SK-N-SH treated with all-trans-retinoic acid at 6 μM for 48 hours (cell line): ENCODE measurements around the gene ENTHD1.

Source experiments
- ATAC-seq: fragments of 200-7000 bp; cut with Tn5 transposase; 3 replicates; pipeline ENCODE4 v1.9.1; 2020; ENCODE audit warnings: mild to moderate bottlenecking, moderate library complexity
- ARNTL ChIP-seq: fragments of 450-650 bp; formaldehyde crosslinking; IDR thresholded peaks from 2 replicates; pipeline ENCODE4 v1.5.0; 2020; ENCODE audit warnings: low read depth, mild to moderate bottlenecking, moderate library complexity, borderline replicate concordance
- GLIS3 ChIP-seq: fragments of 250-450 bp; sonication (Bioruptor Pico); IDR thresholded peaks from 2 replicates; pipeline ENCODE4 v1.5.0; 2020; ENCODE audit warnings: mild to moderate bottlenecking, moderate library complexity
- ISL1 ChIP-seq: fragments of 250-450 bp; sonication (Bioruptor Pico); IDR thresholded peaks from 2 replicates; pipeline ENCODE4 v2.1.2; 2022; ENCODE audit warnings: mild to moderate bottlenecking, moderate library complexity
- OSR1 ChIP-seq: fragments of 250-450 bp; sonication (Bioruptor Pico); IDR thresholded peaks from 2 replicates; pipeline ENCODE4 v1.8.0; 2022; ENCODE audit warnings: moderate library complexity, mild to moderate bottlenecking, inconsistent platforms
- PATZ1 ChIP-seq: fragments of 250-450 bp; sonication (Bioruptor Pico); IDR thresholded peaks from 2 replicates; pipeline ENCODE4 v1.8.0; 2020; ENCODE audit warnings: mild to moderate bottlenecking, moderate library complexity, borderline replicate concordance
- TCF4 ChIP-seq: fragments of 250-450 bp; sonication (Bioruptor Pico); IDR thresholded peaks from 2 replicates; pipeline ENCODE4 v1.8.0; 2021; ENCODE audit warnings: mild to moderate bottlenecking, moderate library complexity, borderline replicate concordance
- TOX ChIP-seq: fragments of 250-450 bp; sonication (Bioruptor Pico); IDR thresholded peaks from 2 replicates; pipeline ENCODE4 v1.8.0; 2021; ENCODE audit warnings: mild to moderate bottlenecking, moderate library complexity, borderline replicate concordance
- TSHZ2 ChIP-seq: fragments of 250-450 bp; sonication (Bioruptor Pico); IDR thresholded peaks from 2 replicates; pipeline ENCODE4 v1.5.0; 2020; ENCODE audit warnings: mild to moderate bottlenecking, moderate library complexity
- ZC3H10 ChIP-seq: fragments of 250-450 bp; sonication (Bioruptor Pico); IDR thresholded peaks from 2 replicates; pipeline ENCODE4 v1.5.1; 2021; ENCODE audit warnings: mild to moderate bottlenecking, moderate library complexity
- ZFP3 ChIP-seq: fragments of 250-450 bp; sonication (Bioruptor Pico); IDR thresholded peaks from 2 replicates; pipeline ENCODE4 v1.5.0; 2020; ENCODE audit warnings: mild to moderate bottlenecking, moderate library complexity
- ZFP30 ChIP-seq: fragments of 450-650 bp; formaldehyde crosslinking; IDR thresholded peaks from 2 replicates; pipeline ENCODE4 v1.5.0; 2022; ENCODE audit warnings: mild to moderate bottlenecking, moderate library complexity
- ZNF70 ChIP-seq: fragments of 450-650 bp; formaldehyde crosslinking; IDR thresholded peaks from 2 replicates; pipeline ENCODE4 v1.5.0; 2020; ENCODE audit warnings: mild to moderate bottlenecking, moderate library complexity
- ZNF8 ChIP-seq: fragments of 450-650 bp; formaldehyde crosslinking; IDR thresholded peaks from 2 replicates; pipeline ENCODE4 v1.5.0; 2020; ENCODE audit warnings: mild to moderate bottlenecking, moderate library complexity
- TF ChIP-seq, protein P1 (sequence below): fragments of 250-450 bp; sonication (Bioruptor Pico); IDR thresholded peaks from 2 replicates; pipeline ENCODE4 v1.5.1; 2021; ENCODE audit warnings: mild to moderate bottlenecking, moderate library complexity
- TF ChIP-seq, protein P2 (sequence below): fragments of 250-450 bp; sonication (Bioruptor Pico); IDR thresholded peaks from 2 replicates; pipeline ENCODE4 v1.5.1; 2020; ENCODE audit warnings: low read depth, mild to moderate bottlenecking, moderate library complexity

The ENTHD1 gene

GRCh38 chr22:39910876-39911613, 17.5 kb upstream of the ENTHD1 start (continued):
- no peak for TF ChIP-seq ZFP30 (CRISPR knock-in tag)
- TF ChIP-seq, all 23 proteins: peak for 0

DNA sequence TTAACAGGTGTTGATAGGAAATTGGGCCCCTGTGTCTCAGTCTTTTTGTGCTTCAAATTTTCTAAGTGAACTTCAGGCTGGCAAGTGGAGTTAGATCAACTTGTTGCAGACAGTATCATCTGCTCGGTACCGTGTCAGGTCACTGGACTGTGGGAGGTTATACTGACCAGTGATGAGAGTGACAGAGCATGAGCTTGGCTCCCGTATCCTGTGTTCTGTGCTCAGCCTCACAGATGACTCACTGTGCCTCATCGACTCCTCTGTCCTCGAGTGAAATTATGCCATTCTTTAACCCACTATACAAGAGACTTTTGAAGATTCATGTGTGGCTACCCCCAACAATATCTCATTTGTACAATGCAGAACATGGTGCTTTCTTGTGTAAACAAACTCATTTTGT, 15.2 kb upstream of the ENTHD1 start:
- ATAC-seq, result no peak

DNA sequence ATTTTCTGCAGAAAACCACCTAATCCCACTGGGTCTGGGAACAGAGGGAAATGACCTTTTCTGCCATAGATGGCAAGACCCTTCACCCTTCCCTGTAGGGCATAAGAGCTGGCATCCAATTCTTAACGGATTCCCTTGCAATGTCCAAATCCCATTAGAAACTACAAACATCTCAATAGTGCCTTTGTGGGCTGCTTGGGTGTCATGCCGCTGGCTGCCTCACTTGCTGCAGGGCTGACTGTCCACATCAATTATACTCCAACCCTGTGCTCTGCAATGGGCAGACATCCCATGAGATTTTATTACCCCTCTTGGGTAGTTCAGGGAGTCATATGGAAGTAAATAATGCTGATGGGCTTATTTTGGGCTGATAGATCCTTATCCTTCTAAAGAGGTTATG, 14.6 kb upstream of the ENTHD1 start:
- ATAC-seq, result no peak
- TF ChIP-seq ZNF70 (no peak), ZFP3 (CRISPR knock-in tag) (no peak), ISL1 (CRISPR knock-in tag) (no peak), GLIS3 (CRISPR knock-in tag) (no peak), ARNTL (CRISPR knock-in tag) (no peak), TCF4 (no peak), TOX (CRISPR knock-in tag) (no peak), ZFP30 (CRISPR knock-in tag) (no peak), PATZ1 (no peak), TSHZ2 (CRISPR knock-in tag) (no peak), OSR1 (CRISPR knock-in tag) (no peak)
- TF ChIP-seq, protein P1, sequence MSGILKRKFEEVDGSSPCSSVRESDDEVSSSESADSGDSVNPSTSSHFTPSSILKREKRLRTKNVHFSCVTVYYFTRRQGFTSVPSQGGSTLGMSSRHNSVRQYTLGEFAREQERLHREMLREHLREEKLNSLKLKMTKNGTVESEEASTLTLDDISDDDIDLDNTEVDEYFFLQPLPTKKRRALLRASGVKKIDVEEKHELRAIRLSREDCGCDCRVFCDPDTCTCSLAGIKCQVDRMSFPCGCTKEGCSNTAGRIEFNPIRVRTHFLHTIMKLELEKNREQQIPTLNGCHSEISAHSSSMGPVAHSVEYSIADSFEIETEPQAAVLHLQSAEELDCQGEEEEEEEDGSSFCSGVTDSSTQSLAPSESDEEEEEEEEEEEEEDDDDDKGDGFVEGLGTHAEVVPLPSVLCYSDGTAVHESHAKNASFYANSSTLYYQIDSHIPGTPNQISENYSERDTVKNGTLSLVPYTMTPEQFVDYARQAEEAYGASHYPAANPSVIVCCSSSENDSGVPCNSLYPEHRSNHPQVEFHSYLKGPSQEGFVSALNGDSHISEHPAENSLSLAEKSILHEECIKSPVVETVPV, result no peak
- TF ChIP-seq, protein P2, sequence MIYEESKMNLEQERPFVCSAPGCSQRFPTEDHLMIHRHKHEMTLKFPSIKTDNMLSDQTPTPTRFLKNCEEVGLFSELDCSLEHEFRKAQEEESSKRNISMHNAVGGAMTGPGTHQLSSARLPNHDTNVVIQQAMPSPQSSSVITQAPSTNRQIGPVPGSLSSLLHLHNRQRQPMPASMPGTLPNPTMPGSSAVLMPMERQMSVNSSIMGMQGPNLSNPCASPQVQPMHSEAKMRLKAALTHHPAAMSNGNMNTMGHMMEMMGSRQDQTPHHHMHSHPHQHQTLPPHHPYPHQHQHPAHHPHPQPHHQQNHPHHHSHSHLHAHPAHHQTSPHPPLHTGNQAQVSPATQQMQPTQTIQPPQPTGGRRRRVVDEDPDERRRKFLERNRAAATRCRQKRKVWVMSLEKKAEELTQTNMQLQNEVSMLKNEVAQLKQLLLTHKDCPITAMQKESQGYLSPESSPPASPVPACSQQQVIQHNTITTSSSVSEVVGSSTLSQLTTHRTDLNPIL (CRISPR knock-in tag), result no peak

More for the DNA sequence above, 15.2 kb upstream of the ENTHD1 start:
- TF ChIP-seq ZNF8 (CRISPR knock-in tag) (no peak), TOX (CRISPR knock-in tag) (no peak), GLIS3 (CRISPR knock-in tag) (no peak)
- TF ChIP-seq, protein P2 (CRISPR knock-in tag), result no peak

- no peak for ATAC-seq
Observed at GRCh38 chr22:39907605-39908097, 14.1 kb upstream of the ENTHD1 start.

More at GRCh38 chr22:39907605-39908097, 14.1 kb upstream of the ENTHD1 start:
- TF ChIP-seq TSHZ2 (CRISPR knock-in tag), result no peak
- TF ChIP-seq ZNF70, result no peak
- TF ChIP-seq ARNTL (CRISPR knock-in tag), result no peak
- TF ChIP-seq, protein P2 (CRISPR knock-in tag), result no peak
- TF ChIP-seq ZC3H10, result no peak
- TF ChIP-seq, protein P1, result no peak
- no peak for TF ChIP-seq TCF4
